GM18499 (cell line): ENCODE measurements around the gene UBAC2.
A peak's percentile ranks its signal among the peaks of the same experiment; 100 is the strongest.

Experiments used
- ATAC-seq: cut with Tn5 transposase; IDR thresholded peaks from one replicate; pipeline ENCODE4 v1.9.1; 2021; ENCODE audit warnings: moderate number of reproducible peaks; ENCODE audit not compliant: insufficient read depth, unreplicated experiment

The UBAC2 gene

GRCh38 chr13:99200432-99201167, at the start of gene UBAC2:
Gene UBAC2, plus strand, starts transcription at chr13:99200854. Its CDS starts 55 bp downstream, at chr13:99200909.
- peak; percentile 48 for ATAC-seq

- peak; percentile 82 for ATAC-seq
Observed at GRCh38 chr13:99151516-99151915, 49.1 kb upstream of the UBAC2 start.

- no peak for ATAC-seq
Observed at GRCh38 chr13:99153219-99153618, 47.4 kb upstream of the UBAC2 start.

GRCh38 chr13:99154064-99154463, 46.6 kb upstream of the UBAC2 start:
- no peak for ATAC-seq

- no peak for ATAC-seq
Observed at GRCh38 chr13:99155821-99156220, 44.8 kb upstream of the UBAC2 start.

- no peak for ATAC-seq
Observed at GRCh38 chr13:99157046-99157445, 43.6 kb upstream of the UBAC2 start.

- no peak for ATAC-seq
Observed at GRCh38 chr13:99158846-99159245, 41.8 kb upstream of the UBAC2 start.

GRCh38 chr13:99159331-99160061, 41.2 kb upstream of the UBAC2 start:
- no peak for ATAC-seq

- no peak for ATAC-seq
Observed at GRCh38 chr13:99160415-99160814, 40.2 kb upstream of the UBAC2 start.

- no peak for ATAC-seq
Observed at GRCh38 chr13:99161512-99161911, 39.1 kb upstream of the UBAC2 start.

- no peak for ATAC-seq
Observed at GRCh38 chr13:99162567-99163361, 37.9 kb upstream of the UBAC2 start.

- ATAC-seq = no peak
Observed at GRCh38 chr13:99164226-99164625, 36.4 kb upstream of the UBAC2 start.

- no peak for ATAC-seq
Observed at GRCh38 chr13:99165753-99166587, 34.7 kb upstream of the UBAC2 start.

- no peak for ATAC-seq
Observed at GRCh38 chr13:99172951-99173350, 27.7 kb upstream of the UBAC2 start.

- no peak for ATAC-seq
Observed at GRCh38 chr13:99173606-99174005, 27.0 kb upstream of the UBAC2 start.

- no peak for ATAC-seq
Observed at GRCh38 chr13:99174533-99175100, 26.0 kb upstream of the UBAC2 start.

GRCh38 chr13:99176309-99177276, 24.1 kb upstream of the UBAC2 start:
- ATAC-seq = peak; percentile 61

GRCh38 chr13:99178636-99179035, 22.0 kb upstream of the UBAC2 start:
- no peak for ATAC-seq

- ATAC-seq = no peak
Observed at GRCh38 chr13:99179460-99179859, 21.2 kb upstream of the UBAC2 start.
